GM06990 (cell line): Measurements from ENCODE around the gene SCGB2A2.

ENCODE experiments used
- DNase-seq: peaks from one replicate; pipeline ENCODE4 v3.0.0-alpha.2; 2011; ENCODE audit not compliant: insufficient read length; ENCODE audit errors: extremely low read depth
- H3K27me3 ChIP-seq: replicated peaks from 2 replicates; pipeline ENCODE4 v1.6.0; 2011; ENCODE audit warnings: low read length; ENCODE audit not compliant: control insufficient read depth, insufficient read depth
- H3K36me3 ChIP-seq: 2 replicates; pipeline ENCODE4 v1.5.1; 2011; ENCODE audit warnings: low read length; ENCODE audit not compliant: control insufficient read depth, insufficient read depth
- H3K4me3 ChIP-seq: replicated peaks from 2 replicates; pipeline ENCODE4 v1.5.1; 2011; ENCODE audit warnings: low read depth, mild to moderate bottlenecking, control low read depth, low read length
- CTCF ChIP-seq: IDR thresholded peaks from 2 replicates; pipeline ENCODE4 v1.5.1; 2011; ENCODE audit warnings: low read length, control low read depth, mild to moderate bottlenecking, inconsistent platforms; ENCODE audit not compliant: insufficient read depth, poor library complexity, severe bottlenecking

Gene SCGB2A2

DNA sequence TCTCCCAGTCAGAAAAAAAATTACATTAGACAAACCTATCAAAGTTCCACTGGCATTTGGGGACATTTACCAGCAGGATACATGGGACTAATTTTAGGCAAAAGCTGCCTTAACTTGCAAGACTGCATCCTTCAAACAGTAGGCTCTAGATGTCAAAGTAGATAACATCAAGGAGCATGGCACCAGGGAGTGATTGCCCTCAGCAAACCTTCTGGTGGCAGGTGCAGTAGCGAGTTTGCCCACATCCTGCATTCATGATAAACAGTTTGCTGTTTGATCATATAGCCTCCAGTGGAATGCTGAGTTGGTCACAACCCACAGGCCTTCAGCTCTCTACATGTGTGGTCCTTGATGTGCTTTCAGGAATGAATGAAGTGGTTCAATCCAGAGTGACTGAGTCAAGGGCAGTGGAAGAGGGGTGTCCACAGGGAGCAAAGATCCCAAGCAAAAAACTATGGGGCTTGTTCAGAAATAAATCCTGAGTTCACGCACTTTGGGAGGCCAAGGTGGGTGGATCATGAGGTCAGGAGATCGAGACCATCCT is 15.9 kb upstream of the SCGB2A2 start:
- no peak for DNase-seq
- H3K36me3 ChIP-seq, result no peaks in the 10 kb centered on the region
- H3K27me3 ChIP-seq, result no peaks in the 10 kb centered on the region
- no peak overlapping the region for H3K4me3 ChIP-seq
- TF ChIP-seq CTCF, result no peak

GRCh38 chr11:62256281-62256680 is 13.7 kb upstream of the SCGB2A2 start:
- no peak overlapping the region for H3K4me3 ChIP-seq
- DNase-seq, result no peak
- H3K36me3 ChIP-seq, result no peaks in the 10 kb centered on the region
- H3K27me3 ChIP-seq, result no peaks in the 10 kb centered on the region
- TF ChIP-seq CTCF, result no peak

GRCh38 chr11:62260261-62260953 is 9.6 kb upstream of the SCGB2A2 start:
- DNase-seq, result no peak
- no peak for TF ChIP-seq CTCF
- H3K27me3 ChIP-seq, result no peaks in the 10 kb centered on the region

DNA sequence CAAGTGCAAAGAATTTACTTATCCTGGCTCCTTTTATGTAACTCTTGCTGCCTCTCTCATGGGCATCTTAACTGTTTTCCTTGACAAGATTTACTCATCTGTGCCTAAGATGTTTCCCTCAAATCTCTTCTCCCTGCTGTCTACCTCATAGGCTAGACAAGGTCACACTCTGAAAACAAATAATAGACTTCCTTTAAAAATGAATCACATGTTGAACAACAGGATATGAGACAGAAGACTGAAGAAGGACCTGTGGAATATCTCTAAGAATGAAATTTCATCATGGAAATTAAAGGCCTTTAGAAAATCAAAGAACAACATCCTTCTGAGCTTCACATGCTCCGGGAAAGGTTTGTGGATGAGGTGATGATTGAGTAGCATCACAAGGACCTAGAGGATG is 6.0 kb upstream of the SCGB2A2 start:
- no peak for DNase-seq
- Histone ChIP-seq H3K36me3 (no peaks in the 10 kb centered on the region), H3K4me3 (no peak overlapping the region), H3K27me3 (no peaks in the 10 kb centered on the region)
- no peak for TF ChIP-seq CTCF

More at GRCh38 chr11:62260261-62260953, 9.6 kb upstream of the SCGB2A2 start:
- Histone ChIP-seq H3K4me3 (no peak overlapping the region), H3K36me3 (no peaks in the 10 kb centered on the region)

DNA sequence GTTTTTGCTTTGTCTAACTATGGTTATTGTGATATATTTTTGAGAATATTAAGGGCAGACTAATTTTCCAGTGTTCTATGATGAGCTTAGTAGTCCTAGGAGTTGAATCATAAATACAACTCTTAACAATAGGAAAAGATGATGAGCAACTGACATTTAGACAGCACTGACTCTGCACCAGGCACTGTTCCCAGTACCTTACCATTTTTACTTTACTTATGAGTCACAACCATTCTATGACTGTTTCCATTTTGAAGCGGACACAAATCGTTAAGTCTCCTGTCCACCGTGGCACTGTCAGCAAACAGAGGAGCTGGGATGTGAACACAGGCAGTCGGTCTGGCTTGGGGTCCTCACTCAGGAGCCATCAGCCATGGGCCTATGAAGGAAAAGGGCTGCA is 3.4 kb upstream of the SCGB2A2 start:
- Histone ChIP-seq H3K36me3 (no peaks in the 10 kb centered on the region), H3K27me3 (no peaks in the 10 kb centered on the region; the same call in 1 of the 2 replicates), H3K4me3 (no peak overlapping the region)
- DNase-seq, result no peak
- TF ChIP-seq CTCF, result no peak

DNA sequence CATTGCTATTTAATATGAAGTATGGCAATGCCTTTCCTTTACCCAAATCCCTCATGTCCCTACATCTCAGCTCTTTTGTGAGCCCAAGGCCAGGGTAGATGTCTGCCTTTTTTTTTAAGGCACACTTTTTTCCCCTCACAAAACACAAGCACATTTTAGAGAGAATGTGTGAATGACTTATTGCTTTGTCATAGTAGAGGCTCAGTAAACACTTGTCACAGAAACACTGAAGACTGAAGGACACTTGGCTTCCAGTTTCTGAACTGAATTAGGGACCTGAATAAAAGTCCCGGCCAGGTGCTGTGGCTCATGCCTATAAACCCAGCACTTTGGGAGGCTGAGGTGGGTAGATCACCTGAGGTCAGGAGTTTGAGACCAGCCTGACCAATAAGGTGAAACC is 2.9 kb upstream of the SCGB2A2 start:
- no peaks in the 10 kb centered on the region for H3K36me3 ChIP-seq
- H3K27me3 ChIP-seq, result no peaks in the 10 kb centered on the region; the same call in 1 of the 2 replicates
- DNase-seq, result no peak
- no peak for TF ChIP-seq CTCF
- no peak overlapping the region for H3K4me3 ChIP-seq
